HCT116 (cell line): ENCODE results near the gene MAST4. TPM values are rescaled to one million over a fixed set of nuclear protein-coding genes. Genes with fewer than 3 reads are reported as not detected.

Source experiments
- ATAC-seq: fragments of 200-7000 bp; cut with Tn5 transposase; 2 replicates; pipeline ENCODE4 v1.9.1; 2020; ENCODE audit warnings: mild to moderate bottlenecking, moderate library complexity
- BruUV-seq: library from RNA; stranded (reverse); fragments of 400-500 nt; replicated peaks from 2 replicates; lab custom pipeline; 2021; lab: Mats Ljungman, UMichigan
- CTCF ChIA-PET: fragments of 300-600 bp; sonication (Branson Sonifier 250); formaldehyde crosslinking; loops from one replicate; lab custom pipeline; 2021; ENCODE audit warnings: antibody characterized with exemption; lab: Charles Lee
- POLR2A ChIA-PET: fragments of 300-600, 350-600 bp; sonication (Branson Sonifier 250); formaldehyde crosslinking; loops from one replicate; lab custom pipeline; 2021; ENCODE audit warnings: antibody characterized with exemption; lab: Charles Lee
- RAD21 ChIA-PET, 2 experiments: fragments of 300-600 bp; sonication (Branson Sonifier 250); formaldehyde crosslinking; loops; one replicate each; lab custom pipeline; 2023; ENCODE audit warnings: low total read pairs in 2 of 2; ENCODE audit not compliant: uncharacterized antibody in 2 of 2, unreplicated experiment in 2 of 2, low non-redundant PET in 1 of 2; lab: Charles Lee
- DNase-seq: peaks from one replicate; pipeline ENCODE4 v3.0.0-alpha.2; 2010; ENCODE audit warnings: low read depth, low spot score
- H2AFZ ChIP-seq: fragments of 200-600 bp; shearing (Covaris generic), sonication (generic); 2 replicates; pipeline ENCODE4 v1.6.1; 2017; ENCODE audit warnings: low read depth, mixed run types, mixed read lengths, antibody characterized with exemption, low read length; ENCODE audit not compliant: poor library complexity, severe bottlenecking
- H3K27ac ChIP-seq: 2 replicates; pipeline ENCODE4 v1.5.1; 2012; ENCODE audit warnings: low read depth, low read length
- H3K27me3 ChIP-seq: fragments of 200-600 bp; sonication (generic); 2 replicates; pipeline ENCODE4 v1.6.1; 2016; ENCODE audit warnings: mixed run types, low read length, mixed read lengths; ENCODE audit not compliant: insufficient read depth
- H3K36me3 ChIP-seq, 2 experiments: fragments of 200-500 bp in 1 of 2; fragments of 200-600 bp in 1 of 2; sonication (Bioruptor generic) in 1 of 2; sonication (generic) in 1 of 2; 2 replicates each; pipeline versions ENCODE4 v1.5.1 to v1.6.1; 2014 to 2016; ENCODE audit warnings: low read length in 2 of 2, inconsistent platforms in 1 of 2, mixed read lengths in 1 of 2, mixed run types in 1 of 2; ENCODE audit not compliant: insufficient read depth in 2 of 2, control insufficient read depth in 1 of 2
- H3K4me1 ChIP-seq, 2 experiments: fragments of 200-600 bp in 1 of 2; sonication (generic) in 1 of 2; 2 replicates each; pipeline versions ENCODE4 v1.5.1 to v1.6.1; 2012 to 2017; ENCODE audit warnings: low read length in 2 of 2, inconsistent platforms in 1 of 2, mild to moderate bottlenecking in 1 of 2, mixed read lengths in 1 of 2, mixed run types in 1 of 2, moderate library complexity in 1 of 2; ENCODE audit not compliant: insufficient read depth in 2 of 2, control insufficient read depth in 1 of 2
- H3K4me2 ChIP-seq: fragments of 200-600 bp; sonication (generic); 2 replicates; pipeline ENCODE4 v1.6.1; 2017; ENCODE audit warnings: mixed run types, low read length, mixed read lengths
- H3K4me3 ChIP-seq, 2 experiments: fragments of 200-600 bp in 1 of 2; sonication (generic) in 1 of 2; replicated peaks in 1 of 2; 2 replicates each; pipeline ENCODE4 v1.5.1; 2011 to 2016; ENCODE audit warnings: low read length in 2 of 2, control low read depth in 1 of 2, low read depth in 1 of 2, mild to moderate bottlenecking in 1 of 2, mixed read lengths in 1 of 2, mixed run types in 1 of 2
- H3K79me2 ChIP-seq: fragments of 200-600 bp; sonication (generic); 2 replicates; pipeline ENCODE4 v1.6.1; 2017; ENCODE audit warnings: mild to moderate bottlenecking, mixed run types, low read length, moderate library complexity, mixed read lengths; ENCODE audit not compliant: insufficient read depth
- H3K9ac ChIP-seq: fragments of 200-600 bp; sonication (generic); 2 replicates; pipeline ENCODE4 v1.6.1; 2016; ENCODE audit warnings: low read length, mixed read lengths
- H3K9me2 ChIP-seq: fragments of 200-600 bp; sonication (generic), shearing (Covaris generic); 2 replicates; pipeline ENCODE4 v1.6.1; 2017; ENCODE audit warnings: mixed run types, mild to moderate bottlenecking, moderate library complexity; ENCODE audit not compliant: insufficient read depth
- H3K9me3 ChIP-seq, 2 experiments: fragments of 200-500 bp in 1 of 2; fragments of 200-600 bp in 1 of 2; sonication (Bioruptor generic) in 1 of 2; sonication (generic) in 1 of 2; 2 replicates each; pipeline ENCODE4 v1.6.1; 2014 to 2017; ENCODE audit warnings: low read length in 2 of 2, mixed read lengths in 2 of 2, inconsistent platforms in 1 of 2, low read depth in 1 of 2, mild to moderate bottlenecking in 1 of 2, mixed run types in 1 of 2, moderate library complexity in 1 of 2; ENCODE audit not compliant: control insufficient read depth in 1 of 2, insufficient read depth in 1 of 2
- H4K20me1 ChIP-seq: fragments of 200-600 bp; sonication (generic), shearing (Covaris generic); 2 replicates; pipeline ENCODE4 v1.6.1; 2017; ENCODE audit warnings: mixed run types, mild to moderate bottlenecking, moderate library complexity; ENCODE audit not compliant: insufficient read depth
- EGR1 ChIP-seq: IDR thresholded peaks from 2 replicates; pipeline ENCODE4 v1.6.1; 2012; ENCODE audit warnings: low read depth
- EZH2 ChIP-seq: fragments of 200-600 bp; sonication (generic); IDR thresholded peaks from 2 replicates; pipeline ENCODE4 v1.6.1; 2017; ENCODE audit warnings: antibody characterized with exemption, mixed run types
- FOSL1 ChIP-seq: IDR thresholded peaks from 2 replicates; pipeline ENCODE4 v1.6.1; 2012; ENCODE audit warnings: low read depth
- POLR2AphosphoS5 ChIP-seq: IDR thresholded peaks from 2 replicates; pipeline ENCODE4 v1.6.1; 2011; ENCODE audit warnings: mild to moderate bottlenecking, low read depth, low read length, moderate library complexity
- RAD21 ChIP-seq: IDR thresholded peaks from 2 replicates; pipeline ENCODE4 v1.6.1; 2012; ENCODE audit warnings: low read depth, mild to moderate bottlenecking
- YY1 ChIP-seq: IDR thresholded peaks from 2 replicates; pipeline ENCODE4 v1.6.1; 2011; ENCODE audit warnings: low read length, low read depth, moderate library complexity, mild to moderate bottlenecking; ENCODE audit not compliant: insufficient replicate concordance; ENCODE audit errors: extremely low read depth
- ZFX ChIP-seq: fragments of 450-650 bp; IDR thresholded peaks from 2 replicates; pipeline ENCODE4 v1.6.1; 2017
- ZNF274 ChIP-seq: fragments of 200-500 bp; sonication (Bioruptor generic); IDR thresholded peaks from 2 replicates; pipeline ENCODE4 v1.6.1; 2014; ENCODE audit warnings: mild to moderate bottlenecking, low read depth, low read length, inconsistent platforms
- intact Hi-C: fragments of 100-400 bp; cut with micrococcal nuclease; formaldehyde crosslinking; loops from 2 replicates; pipeline ENCODE4 v1.10.0; 2022
- total RNA-seq: library from RNA; stranded (reverse); gene quantifications from one replicate; pipeline ENCODE4 v1.2.1, GENCODE V29; 2021; ENCODE audit not compliant: unreplicated experiment
- TF ChIP-seq, protein P1 (sequence below), 3 experiments: fragments of 200-600 bp in 1 of 3; sonication (generic) in 1 of 3; IDR thresholded peaks in 2 of 3; conservative IDR thresholded peaks in 1 of 3; 2 replicates each; pipeline ENCODE4 v1.5.1; 2012 to 2017; ENCODE audit warnings: low read depth in 2 of 3, low read length in 2 of 3, antibody characterized with exemption in 1 of 3, borderline replicate concordance in 1 of 3, control low read depth in 1 of 3, mild to moderate bottlenecking in 1 of 3, mixed read lengths in 1 of 3, mixed run types in 1 of 3, moderate library complexity in 1 of 3; ENCODE audit not compliant: insufficient read depth in 1 of 3
- TF ChIP-seq, protein P2 (sequence below): IDR thresholded peaks from 2 replicates; pipeline ENCODE4 v1.6.1; 2012
- TF ChIP-seq, protein P3 (sequence below): IDR thresholded peaks from 2 replicates; pipeline ENCODE4 v1.6.1; 2012
- TF ChIP-seq, protein P4 (sequence below): IDR thresholded peaks from 2 replicates; pipeline ENCODE4 v1.6.1; 2011; ENCODE audit warnings: mild to moderate bottlenecking, low read length, moderate library complexity; ENCODE audit not compliant: insufficient replicate concordance; ENCODE audit errors: extremely low read depth

The MAST4 gene
- total RNA-seq, 1 experiment from 2014 or later: 1.1 TPM

DNA sequence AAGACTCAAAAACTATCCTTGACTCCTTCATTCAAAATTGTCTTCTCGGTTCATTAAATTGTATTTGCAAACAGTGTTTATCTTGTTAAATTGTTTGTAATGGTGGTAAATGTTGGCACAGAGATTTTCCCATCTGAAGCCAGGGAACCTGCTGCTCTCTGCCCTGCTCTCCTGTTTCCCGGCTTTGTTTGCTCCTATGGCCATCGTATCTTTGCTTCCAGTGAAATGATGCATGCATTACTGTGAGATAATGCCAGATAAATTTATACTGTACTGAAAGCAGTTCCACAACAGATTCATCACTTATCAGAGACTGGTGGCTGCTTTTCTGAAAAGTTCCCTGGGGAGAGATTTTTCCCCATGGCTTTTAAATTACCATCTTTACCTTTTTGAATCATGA, 519.1 kb downstream of the MAST4 start (continued):
- TF ChIP-seq, protein P1, sequence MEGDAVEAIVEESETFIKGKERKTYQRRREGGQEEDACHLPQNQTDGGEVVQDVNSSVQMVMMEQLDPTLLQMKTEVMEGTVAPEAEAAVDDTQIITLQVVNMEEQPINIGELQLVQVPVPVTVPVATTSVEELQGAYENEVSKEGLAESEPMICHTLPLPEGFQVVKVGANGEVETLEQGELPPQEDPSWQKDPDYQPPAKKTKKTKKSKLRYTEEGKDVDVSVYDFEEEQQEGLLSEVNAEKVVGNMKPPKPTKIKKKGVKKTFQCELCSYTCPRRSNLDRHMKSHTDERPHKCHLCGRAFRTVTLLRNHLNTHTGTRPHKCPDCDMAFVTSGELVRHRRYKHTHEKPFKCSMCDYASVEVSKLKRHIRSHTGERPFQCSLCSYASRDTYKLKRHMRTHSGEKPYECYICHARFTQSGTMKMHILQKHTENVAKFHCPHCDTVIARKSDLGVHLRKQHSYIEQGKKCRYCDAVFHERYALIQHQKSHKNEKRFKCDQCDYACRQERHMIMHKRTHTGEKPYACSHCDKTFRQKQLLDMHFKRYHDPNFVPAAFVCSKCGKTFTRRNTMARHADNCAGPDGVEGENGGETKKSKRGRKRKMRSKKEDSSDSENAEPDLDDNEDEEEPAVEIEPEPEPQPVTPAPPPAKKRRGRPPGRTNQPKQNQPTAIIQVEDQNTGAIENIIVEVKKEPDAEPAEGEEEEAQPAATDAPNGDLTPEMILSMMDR (IDR thresholded peaks at IDR 0.05 in 2 of 3, conservative IDR thresholded peaks at IDR 0.05 in 1 of 3; ENCODE audit: borderline replicate concordance in 1 of 3, insufficient read depth in 1 of 3, low read depth in 2 of 3, low read length in 2 of 3): no peak
- TF ChIP-seq EGR1 (no peak), POLR2AphosphoS5 (no peak), YY1 (no peak), FOSL1 (no peak), ZFX (no peak)
- TF ChIP-seq, protein P2, sequence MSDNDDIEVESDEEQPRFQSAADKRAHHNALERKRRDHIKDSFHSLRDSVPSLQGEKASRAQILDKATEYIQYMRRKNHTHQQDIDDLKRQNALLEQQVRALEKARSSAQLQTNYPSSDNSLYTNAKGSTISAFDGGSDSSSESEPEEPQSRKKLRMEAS: no peak
- TF ChIP-seq, protein P3, sequence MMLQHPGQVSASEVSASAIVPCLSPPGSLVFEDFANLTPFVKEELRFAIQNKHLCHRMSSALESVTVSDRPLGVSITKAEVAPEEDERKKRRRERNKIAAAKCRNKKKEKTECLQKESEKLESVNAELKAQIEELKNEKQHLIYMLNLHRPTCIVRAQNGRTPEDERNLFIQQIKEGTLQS: no peak
- TF ChIP-seq, all 23 proteins: peak for 0

DNA sequence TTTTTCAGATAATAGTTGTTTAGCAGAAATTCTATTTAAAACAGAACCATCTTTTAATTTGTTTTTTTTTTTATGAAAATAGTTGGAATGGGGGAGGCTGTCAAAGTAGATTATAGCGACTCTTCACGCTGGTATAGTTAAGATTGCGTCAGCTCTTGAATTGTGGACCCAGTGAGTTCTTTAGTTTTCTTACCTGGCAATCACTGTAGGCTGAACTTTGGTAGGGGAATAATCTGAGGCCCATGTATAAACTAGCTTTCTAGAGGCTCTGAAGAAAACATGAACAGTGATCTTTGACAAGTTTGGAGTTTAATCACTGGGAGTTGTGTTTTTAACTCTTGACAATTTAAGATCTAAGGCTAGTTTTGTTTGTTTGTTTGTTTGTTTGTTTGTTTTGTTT, 519.6 kb downstream of the MAST4 start:
- Histone ChIP-seq H3K9me3 (no peaks in the 10 kb centered on the region), H3K9me2 (no peaks in the 10 kb centered on the region), H3K27ac (no peak overlapping the region), H3K36me3 (no peaks in the 10 kb centered on the region), H3K27me3 (peaks cover 12% of the 10 kb centered on the region; the same call in 1 of the 2 replicates), H4K20me1 (no peaks in the 10 kb centered on the region), H3K4me2 (no peak overlapping the region), H3K9ac (no peak overlapping the region), H2AFZ (no peak overlapping the region), H3K4me3 (no peak overlapping the region), H3K4me1 (no peaks in the 10 kb centered on the region), H3K79me2 (no peaks in the 10 kb centered on the region)
- CTCF ChIA-PET: no interaction called here
- RAD21 ChIA-PET: no interaction called here
- DNase-seq (no peak), ATAC-seq (no peak)
- no TSS peak for BruUV-seq
- POLR2A ChIA-PET: no interaction called here
- intact Hi-C loops: loop anchor here (2.0 kb wide), 1 partner anchor 21 kb away; no protein-coding TSS in a partner anchor
- TF ChIP-seq ZNF274 (no peak), EZH2 (no peak), YY1 (no peak), RAD21 (no peak)
- TF ChIP-seq, protein P1 (IDR thresholded peaks at IDR 0.05 in 2 of 3, conservative IDR thresholded peaks at IDR 0.05 in 1 of 3; ENCODE audit: borderline replicate concordance in 1 of 3, insufficient read depth in 1 of 3, low read depth in 2 of 3, low read length in 2 of 3): no peak
- TF ChIP-seq, protein P4, sequence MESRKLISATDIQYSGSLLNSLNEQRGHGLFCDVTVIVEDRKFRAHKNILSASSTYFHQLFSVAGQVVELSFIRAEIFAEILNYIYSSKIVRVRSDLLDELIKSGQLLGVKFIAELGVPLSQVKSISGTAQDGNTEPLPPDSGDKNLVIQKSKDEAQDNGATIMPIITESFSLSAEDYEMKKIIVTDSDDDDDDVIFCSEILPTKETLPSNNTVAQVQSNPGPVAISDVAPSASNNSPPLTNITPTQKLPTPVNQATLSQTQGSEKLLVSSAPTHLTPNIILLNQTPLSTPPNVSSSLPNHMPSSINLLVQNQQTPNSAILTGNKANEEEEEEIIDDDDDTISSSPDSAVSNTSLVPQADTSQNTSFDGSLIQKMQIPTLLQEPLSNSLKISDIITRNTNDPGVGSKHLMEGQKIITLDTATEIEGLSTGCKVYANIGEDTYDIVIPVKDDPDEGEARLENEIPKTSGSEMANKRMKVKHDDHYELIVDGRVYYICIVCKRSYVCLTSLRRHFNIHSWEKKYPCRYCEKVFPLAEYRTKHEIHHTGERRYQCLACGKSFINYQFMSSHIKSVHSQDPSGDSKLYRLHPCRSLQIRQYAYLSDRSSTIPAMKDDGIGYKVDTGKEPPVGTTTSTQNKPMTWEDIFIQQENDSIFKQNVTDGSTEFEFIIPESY: no peak
- TF ChIP-seq, protein P2: no peak
